ENCODE data around the gene CLCN7.

GRCh38 chr16:1523581-1524245, 48.9 kb upstream of the CLCN7 start:
- TF ChIP-seq CTCF (IDR thresholded peaks at IDR 0.05; ENCODE audit: extremely low read depth in 1 of 2, insufficient read depth in 1 of 2, low read depth in 1 of 2, low read length in 2 of 2) (no peak), EZH2 (IDR thresholded peaks at IDR 0.05; ENCODE audit: borderline replicate concordance, low read depth, low read length, severe bottlenecking) (no peak), POLR2A (IDR thresholded peaks at IDR 0.05; ENCODE audit: low read depth, low read length) (no peak)
